ENCODE results near the gene HIBCH.
"Not testable (repeated sequence)": the region's sequence is repeated elsewhere in the genome, so short reads cannot be mapped to it uniquely, and the experiment has no call there.

HIBCH gene

DNA sequence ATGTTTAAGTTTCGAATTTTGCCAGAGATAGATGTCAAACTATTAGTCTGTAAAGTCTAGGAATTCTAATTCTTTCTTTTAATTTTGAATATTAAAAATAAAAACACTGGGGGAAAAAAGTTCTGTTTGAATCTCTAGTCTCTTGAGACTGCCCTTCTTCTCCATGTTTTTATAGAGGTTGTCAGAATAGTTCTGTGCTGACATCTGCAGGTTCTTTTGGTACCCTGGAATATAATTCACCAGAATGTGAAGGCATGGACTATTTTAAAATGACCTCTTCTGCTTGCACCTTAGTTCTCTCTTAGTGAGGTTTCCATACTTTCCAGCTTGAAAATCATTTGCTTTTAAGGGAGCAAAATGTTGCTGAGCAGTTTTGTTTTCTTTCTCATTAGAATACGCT lies 136.1 kb downstream of the HIBCH start:
- no peak for DNase-seq

DNA sequence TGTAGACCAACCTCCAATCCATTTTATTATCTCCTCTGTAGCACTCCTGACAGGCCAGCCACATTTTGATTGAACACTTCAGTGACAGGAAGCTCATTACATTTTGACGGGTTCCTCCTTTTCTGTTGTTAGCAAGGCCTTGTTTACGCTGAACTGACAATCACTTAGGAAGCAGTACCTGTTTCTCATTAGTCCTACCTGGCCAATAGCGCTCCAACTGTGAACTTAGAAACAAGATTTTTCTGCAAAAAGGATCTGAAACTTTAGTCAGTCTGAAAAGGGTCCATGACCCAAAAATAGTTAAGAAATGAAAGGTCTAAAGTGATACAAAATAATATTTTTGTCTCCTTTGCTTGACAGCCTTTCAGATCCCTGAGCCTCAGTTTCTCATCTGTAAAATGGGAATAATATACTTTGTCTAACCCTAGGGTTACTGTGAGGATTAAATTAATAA lies 137.5 kb downstream of the HIBCH start:
- no peak for DNase-seq

DNA sequence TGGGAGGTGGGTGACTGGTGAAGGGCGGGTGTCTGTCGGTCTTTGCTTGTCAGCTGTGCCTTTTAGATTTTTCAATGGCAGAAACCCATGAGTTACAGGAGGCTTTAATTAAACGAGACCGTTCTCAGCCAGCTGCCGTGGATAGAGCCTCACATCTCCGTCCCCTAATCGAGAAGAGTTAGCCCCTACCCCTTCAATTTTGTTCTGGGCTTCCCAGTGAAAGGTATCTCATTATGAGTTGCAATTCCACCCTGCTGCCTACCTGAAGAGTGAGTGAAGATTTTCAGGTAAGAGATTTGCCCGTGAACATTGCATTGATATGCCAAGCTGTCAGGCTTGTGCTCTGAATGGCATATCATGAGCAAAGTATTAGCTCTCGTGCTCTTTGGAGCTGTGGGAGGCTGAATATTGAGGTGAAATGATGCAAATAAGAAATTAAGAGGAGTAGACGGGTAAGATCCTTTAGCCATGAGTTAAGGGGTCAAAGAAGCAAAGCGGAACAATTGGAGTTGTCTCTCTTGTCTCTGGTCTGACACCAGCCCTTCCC lies 138.4 kb downstream of the HIBCH start:
- no peak for DNase-seq

DNA sequence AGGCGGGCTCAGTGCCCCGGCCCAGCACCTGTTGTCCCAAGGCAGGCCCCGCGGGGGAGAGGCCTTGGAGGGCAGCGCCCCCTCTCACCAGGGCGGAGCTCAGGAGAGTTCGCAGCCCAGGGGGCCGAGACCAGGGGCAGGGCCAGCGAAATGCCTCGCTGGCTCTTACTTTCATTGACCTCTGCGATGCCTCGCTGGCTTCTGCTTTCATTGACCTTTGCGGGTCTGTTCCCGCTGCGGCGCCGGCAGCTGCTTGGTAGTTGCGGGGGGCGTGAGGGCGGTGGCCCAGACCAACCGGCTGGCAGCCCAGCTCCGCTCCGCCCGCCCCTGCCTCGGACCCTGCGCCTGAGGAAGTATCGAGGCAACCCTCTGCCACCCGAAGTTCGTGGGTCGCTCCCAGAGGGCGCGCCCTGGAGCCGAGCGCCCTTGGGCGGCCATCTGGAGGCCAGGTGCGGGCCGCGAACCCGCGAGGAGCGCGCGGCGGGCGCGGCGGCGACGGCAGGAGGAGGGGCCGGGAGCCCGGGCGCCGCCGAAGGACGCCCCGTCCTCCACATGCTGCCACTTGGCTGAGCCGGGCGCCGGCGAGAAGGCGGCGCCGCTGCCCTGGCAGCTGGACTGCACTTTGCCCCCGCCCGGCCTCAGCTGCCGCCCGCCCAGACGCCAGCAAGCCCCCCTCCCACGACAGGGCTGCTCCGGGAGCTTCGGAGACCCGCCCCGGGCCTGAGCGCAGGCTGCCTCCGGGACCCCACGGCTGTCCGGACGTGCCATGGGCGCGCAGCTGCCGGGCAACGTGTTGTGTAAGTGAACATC lies 139.1 kb downstream of the HIBCH start:
- peak in 1 of 2 donors; percentile 2 for DNase-seq

DNA sequence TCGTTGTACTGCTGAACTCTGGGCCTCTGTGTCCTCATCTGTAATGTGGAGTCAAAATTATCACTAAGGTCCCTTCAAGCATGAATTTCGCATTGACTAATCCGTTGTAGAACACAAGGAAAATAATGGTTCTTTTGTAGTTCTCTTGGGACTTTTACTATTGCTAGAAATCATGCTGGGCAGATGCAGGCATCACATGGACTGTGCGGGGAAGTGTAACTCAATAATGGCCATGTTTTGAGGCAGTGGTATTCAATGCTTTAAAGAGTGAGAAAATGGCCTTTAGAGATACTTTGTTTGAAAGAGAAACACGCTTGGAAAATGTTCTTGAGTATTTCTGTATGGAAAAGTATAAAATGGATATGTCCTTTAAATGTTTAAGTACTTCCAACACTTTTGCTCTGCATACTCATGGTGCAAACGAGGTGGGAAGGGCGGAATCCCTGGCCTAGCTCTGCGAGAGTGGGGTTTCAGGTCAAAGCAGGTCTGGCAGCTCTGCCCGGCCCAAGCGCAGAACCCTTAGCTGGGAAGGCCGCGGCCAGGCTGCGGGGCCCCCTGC lies 139.8 kb downstream of the HIBCH start:
- DNase-seq: no peak

DNA sequence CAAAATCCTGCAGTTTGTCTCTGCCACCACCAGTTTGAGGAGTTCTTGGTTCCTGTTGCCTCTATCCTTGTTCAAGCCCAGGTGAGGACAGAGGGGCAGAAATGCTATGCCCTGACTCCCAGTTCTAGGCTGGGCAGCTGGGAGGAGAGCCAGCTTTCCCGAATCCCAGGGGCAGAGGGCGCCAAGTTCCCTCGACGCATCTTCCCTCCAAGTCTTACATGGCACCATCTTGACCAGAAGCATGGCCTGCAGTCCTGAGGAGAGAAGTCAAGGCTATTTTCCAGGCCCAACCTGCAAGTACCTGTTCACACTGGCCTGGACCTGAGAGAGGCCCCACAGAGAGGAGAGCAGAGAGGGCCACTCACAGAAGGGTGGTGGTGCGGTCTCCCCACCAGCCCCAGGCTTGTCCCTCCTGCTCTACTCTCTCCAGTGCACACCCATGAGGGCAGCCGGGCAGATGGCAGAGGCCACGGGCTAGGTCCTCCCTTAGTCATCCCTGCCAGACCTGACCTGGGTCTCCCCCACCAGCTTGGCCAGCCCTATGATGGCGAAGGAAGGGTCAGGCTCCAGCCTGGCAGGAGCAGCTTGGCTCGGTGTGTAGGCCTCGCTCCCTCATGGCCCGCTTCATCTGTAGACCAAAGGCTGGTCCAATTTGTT lies 141.4 kb downstream of the HIBCH start:
- DNase-seq: no peak

DNA sequence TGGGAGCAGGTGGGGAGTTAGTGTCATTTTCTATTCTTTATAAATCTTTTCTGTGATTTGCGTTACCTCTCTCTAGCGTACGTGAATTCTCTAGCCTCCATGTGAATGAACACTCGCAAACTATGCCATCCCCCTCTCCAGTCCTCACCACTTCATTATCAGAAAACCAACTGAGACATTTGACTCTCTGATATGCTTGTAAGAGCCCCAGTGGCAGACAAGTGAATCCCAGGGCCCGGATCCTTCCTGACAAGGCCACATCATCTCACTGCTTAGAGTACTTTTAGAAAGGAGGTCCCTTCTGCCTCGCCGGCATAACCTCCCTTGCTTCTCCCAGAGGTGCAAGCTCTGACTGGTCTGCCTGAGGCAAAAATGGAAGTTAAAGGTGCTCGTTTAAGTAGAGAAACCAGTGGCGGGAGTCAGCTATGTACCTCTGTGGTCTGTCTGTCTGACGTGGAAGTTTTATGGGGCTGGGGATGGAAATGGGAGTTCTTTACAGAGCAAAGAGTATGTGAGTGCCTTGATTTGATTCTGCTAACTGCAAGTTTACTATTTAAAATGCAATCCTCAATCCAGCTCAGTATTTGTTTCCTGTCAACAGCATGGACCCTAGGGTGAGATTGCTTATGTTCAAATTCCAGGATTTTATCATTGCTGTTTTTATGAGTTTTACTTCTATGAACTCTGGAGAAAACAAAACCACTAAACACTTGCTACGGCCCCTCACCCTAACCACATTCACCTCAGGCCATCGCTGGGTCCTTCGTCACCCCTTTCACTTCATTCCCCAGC lies 142.2 kb downstream of the HIBCH start:
- no peak for DNase-seq

DNA sequence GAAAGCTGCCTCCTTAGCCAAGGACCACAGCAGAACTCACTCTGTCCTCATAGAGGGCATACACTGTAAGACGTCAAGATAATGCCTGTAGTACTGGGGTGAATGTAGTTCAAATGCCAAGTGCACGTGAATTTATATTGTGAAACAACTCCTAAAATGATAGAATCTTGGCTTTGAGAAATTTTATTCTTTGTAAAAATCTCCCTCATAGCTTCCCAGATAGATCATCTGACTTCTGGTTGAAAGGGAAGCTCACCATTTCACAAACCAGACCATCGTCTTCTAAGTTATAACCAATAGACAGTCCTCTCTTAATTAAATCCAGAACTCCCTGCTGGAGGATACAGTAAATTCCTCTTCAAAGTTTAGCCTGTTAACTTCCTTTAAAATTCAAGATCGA lies 146.2 kb downstream of the HIBCH start:
- no peak for DNase-seq

DNA sequence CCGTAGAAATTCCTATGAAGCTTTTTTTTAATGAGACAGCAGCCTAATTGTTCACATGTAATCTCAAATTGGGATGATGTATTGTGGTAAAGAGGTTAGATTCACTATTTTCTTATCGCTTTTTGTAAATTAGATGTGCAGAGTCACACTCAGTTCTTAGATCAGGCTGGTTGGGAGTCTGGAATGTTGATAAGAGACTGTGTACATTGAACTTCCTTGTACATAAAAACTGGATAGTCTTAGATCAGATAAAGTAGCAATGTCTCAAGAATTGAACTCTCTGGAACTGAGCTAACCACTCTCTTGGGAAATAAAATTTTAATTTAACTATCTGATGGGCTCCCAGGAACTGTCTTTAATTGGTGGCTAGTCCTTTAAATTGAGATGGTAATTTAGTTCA lies 149.0 kb downstream of the HIBCH start:
- DNase-seq: no peak

DNA sequence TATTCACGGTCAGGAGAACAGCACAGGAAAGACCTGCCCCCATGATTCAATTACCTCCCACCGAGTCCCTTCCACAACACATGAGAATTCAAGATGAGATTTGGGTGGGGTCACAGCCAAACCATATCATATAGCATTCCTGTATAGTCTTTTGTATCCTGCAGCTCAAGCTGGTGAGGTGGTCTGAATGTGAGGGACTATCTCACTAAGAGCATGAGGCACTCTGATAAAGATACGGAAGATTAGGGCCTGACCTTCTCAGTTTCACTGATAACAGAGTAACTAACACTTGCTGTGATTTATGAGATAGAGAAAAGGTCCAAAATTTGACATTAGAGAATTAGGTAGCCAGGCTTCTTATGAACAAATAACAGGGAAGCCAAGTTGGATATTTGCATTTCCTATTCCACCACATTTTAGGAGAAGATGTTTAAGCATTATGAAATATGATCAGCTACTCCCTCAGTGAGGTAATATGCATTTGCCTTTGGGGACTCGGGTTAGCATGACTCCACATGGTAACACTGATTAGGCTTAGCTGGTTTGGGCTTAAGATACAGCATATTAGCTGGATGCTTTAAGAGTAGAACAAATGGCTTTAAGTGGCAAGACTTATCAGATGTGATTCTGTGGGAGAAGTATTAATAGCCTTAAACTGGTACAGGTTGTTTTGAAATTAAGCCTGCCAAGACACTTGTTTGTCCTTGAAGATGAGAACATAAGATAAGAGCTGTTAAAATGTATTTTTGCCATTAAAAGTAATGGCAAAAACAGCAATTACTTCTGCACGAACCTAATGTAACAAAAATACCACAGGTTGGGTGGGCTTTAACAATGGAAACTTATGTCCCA lies 150.2 kb downstream of the HIBCH start:
- no peak for DNase-seq

DNA sequence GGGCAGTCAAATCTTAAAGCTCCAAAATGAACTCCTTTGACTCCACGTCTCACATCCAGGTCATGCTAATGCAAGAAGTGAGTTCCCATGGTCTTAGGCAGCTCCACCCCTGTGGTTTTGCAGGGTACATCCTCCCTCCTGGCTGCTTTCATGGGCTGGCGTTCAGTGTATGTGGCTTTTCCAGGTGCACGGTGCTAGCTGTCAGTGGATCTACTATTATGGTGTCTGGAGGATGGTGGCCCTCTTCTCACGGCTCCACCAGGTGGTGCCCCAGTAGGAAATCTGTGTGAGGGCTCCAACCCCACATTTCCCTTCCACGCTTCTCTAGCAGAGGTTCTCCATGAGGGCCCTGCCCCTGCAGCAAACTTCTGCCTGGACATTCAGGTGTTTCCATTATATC lies 151.9 kb downstream of the HIBCH start:
- no peak for DNase-seq

DNA sequence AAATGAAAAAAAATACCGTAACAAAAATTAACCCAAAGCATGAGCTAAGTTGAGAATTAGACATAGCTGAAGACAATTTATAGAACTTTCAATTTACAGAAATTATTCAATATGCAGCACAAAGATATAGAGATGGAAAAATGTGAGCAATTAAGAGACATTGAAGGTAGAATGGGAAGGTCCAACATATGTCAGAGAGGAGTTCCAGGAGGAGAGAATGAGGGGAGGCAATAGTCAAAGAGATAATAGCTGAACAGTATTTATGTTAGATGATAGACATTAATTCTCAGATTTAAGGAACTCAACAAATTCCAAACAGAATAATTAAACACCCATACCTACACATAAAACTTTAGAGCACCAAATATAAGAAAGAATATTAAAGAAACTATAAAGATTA lies 154.1 kb downstream of the HIBCH start:
- DNase-seq: no peak

DNA sequence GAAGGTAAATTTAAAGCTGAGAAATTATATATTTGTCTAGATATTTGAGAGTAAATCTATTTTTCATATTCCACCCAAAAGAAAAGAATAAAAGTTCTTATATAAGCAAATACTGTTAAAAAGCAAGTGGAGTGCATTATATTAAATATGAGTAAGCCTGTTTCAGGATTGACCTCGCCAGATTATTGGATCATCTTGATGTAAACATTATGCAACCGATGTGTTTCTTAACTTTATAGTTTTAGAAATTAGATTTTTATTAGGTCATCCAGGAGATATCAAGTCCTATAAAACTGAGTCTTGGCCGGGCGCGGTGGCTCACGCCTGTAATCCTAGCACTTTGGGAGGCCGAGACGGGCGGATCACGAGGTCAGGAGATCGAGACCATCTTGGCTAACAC lies 156.8 kb downstream of the HIBCH start:
- DNase-seq: no peak

DNA sequence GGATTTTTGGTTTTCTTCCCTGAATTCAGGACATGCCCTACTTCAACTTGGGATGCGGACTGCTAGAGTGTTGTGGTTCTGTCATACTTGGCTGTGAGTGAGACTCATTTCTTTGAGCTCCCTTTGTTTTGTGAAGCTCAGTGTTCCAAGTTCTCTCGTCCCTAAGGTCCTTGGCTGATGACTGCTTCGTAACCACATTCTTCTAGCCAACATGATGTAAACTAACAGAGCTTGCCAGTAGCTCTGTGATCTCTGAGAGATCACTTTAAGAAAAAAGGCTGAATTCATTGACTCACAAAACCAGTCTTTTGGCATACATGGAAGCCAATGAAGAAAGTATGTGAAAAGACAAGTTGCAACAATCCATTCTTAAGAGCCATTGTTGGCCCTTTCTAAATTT lies 160.2 kb downstream of the HIBCH start:
- DNase-seq: no peak

DNA sequence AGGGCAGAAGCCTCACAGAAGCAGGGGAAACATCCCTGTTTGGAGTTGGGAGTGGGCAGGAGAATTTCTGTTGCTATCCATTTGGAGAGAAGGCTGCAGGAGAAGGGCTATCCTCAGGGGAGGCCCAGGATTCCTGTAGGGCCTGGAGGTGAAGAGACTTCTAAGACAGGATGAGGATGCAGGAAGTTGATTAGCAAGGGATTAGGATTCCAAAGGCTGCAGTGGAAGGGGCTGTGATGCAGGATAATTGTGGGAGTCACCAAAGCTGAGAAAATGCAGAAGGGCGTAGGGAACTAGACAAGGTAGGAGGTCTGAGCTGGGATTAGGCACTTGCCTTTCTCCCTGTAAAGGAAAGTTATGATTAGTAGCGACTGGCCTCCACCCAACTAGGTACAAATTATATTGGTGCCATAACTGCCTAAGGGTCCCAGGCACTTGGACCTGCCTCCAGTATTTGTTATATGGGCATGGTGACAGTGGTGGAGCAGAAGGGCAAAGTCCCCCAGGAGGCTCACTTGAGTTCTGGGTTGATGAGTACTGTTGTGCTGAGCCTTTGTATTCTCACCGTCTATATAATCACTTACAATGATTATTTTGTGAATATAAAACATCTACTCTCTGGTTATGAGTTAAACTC lies 160.7 kb downstream of the HIBCH start:
- DNase-seq: no peak

DNA sequence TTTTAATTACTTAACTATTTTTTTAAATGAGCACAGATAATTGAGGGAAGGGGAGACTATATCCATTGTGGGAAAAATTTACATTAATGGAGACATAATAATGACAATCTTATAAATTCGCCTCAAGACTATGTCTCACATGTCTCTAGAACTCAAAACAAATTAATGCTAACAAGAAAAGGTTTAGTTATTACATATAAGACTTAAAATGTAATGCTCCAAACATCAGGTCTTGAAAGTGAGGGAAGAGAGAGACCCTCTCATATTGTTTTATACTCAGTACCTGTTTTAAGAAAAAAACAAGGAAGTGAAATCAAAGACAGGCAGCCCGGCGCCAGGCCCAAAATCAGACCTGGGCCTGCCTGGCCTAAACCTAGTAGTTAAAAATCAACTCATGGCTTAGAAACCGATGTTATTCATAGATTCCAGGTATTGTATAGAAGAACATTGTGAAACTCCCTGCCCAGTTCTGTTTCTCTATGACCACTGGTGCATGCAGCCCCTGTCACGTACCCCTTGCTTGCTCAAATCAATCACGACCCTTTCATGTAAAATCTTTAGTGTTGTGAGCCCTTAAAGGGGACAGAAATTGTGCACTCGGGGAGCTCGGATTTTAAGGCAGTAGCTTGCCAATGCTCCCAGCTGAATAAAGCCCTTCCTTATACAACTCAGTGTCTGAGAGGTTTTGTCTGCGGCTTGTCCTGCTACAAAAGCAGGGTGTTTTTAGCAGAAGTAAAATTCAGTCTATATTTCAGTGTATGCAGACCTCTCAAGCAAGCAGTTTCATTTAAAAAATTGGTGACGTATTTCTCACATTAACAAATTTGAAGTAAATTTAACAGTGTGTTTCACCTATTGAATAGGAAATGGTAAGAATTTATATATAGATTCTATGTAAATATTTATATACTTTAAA lies 161.8 kb downstream of the HIBCH start:
- not testable (repeated sequence) for DNase-seq

DNA sequence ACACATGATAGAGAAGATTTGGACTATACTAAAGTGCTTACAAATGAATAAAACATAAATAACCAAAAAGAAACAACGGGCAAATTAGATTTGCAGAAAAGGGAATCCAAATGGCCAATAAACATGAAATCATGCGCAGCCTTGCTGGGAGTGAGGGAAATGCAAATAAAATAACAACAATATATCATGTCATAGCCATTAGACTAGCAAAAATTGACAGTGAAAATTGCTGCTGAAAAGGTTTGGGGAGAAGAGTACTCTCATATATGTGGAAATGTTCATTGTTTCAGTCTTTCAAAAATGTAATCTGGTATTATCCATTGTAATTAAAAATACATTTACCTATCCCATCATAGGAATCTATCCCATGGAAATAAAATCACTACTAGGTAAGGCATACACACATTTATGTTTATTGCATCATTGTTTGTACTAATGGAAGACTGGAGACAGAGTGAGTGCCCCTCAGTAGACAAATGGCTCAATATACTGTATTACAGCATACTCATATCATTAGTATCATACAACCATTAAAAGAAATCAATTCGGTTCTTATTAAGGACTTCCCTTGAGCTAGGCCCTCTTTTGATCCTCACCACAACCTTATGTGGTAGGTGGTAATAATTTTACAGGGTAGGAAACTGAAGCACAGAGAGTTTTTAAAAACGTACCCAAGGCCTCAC lies 163.0 kb downstream of the HIBCH start:
- DNase-seq: no peak
